ENCODE data around the gene NGRN.
"Not testable (repeated sequence)": the region's sequence is repeated elsewhere in the genome, so short reads cannot be mapped to it uniquely, and the experiment has no call there.

Gene NGRN

GRCh38 chr15:90257776-90258175, 7.7 kb upstream of the NGRN start:
- no peaks in the 10 kb centered on the region for H3K4me1 ChIP-seq
- H3K9me3 ChIP-seq (ENCODE audit: control insufficient read depth, low read length): no peaks in the 10 kb centered on the region
- H2AFZ ChIP-seq: no peak overlapping the region
- no peaks in the 10 kb centered on the region for H3K79me2 ChIP-seq
- H3K27me3 ChIP-seq (ENCODE audit: control insufficient read depth, insufficient read depth, low read length): no peaks in the 10 kb centered on the region
- H3K9ac ChIP-seq: no peak overlapping the region
- H3K27ac ChIP-seq: no peak overlapping the region
- H3K4me3 ChIP-seq (ENCODE audit: low read depth, low read length): no peak overlapping the region
- H3K36me3 ChIP-seq (ENCODE audit: control insufficient read depth, insufficient read depth, low read length): no peaks in the 10 kb centered on the region
- no peak overlapping the region for H3K4me2 ChIP-seq (ENCODE audit: low read length)
- TF ChIP-seq CTCF (IDR thresholded peaks at IDR 0.05): no peak

- no peak overlapping the region for H3K4me2 ChIP-seq (ENCODE audit: low read length)
- H2AFZ ChIP-seq: no peak overlapping the region
- H3K4me1 ChIP-seq: peaks cover under 1% of the 10 kb centered on the region
- H3K79me2 ChIP-seq: peaks cover 2% of the 10 kb centered on the region
- no peak for TF ChIP-seq CTCF (IDR thresholded peaks at IDR 0.05)
- H3K36me3 ChIP-seq (ENCODE audit: control insufficient read depth, insufficient read depth, low read length): no peaks in the 10 kb centered on the region
- H3K27me3 ChIP-seq (ENCODE audit: control insufficient read depth, insufficient read depth, low read length): no peaks in the 10 kb centered on the region
- no peak overlapping the region for H3K9ac ChIP-seq
- no peaks in the 10 kb centered on the region for H3K9me3 ChIP-seq (ENCODE audit: control insufficient read depth, low read length)
- no peak overlapping the region for H3K27ac ChIP-seq
- H3K4me3 ChIP-seq (ENCODE audit: low read depth, low read length): no peak overlapping the region
These were observed 5.9 kb upstream of the NGRN start for GRCh38 chr15:90259524-90259923.

GRCh38 chr15:90260731-90261130, 4.7 kb upstream of the NGRN start:
- not testable (repeated sequence) for H3K4me2 ChIP-seq (ENCODE audit: low read length); H2AFZ ChIP-seq; H3K36me3 ChIP-seq (ENCODE audit: control insufficient read depth, insufficient read depth, low read length); H3K27me3 ChIP-seq (ENCODE audit: control insufficient read depth, insufficient read depth, low read length); H3K4me3 ChIP-seq (ENCODE audit: low read depth, low read length); H3K79me2 ChIP-seq; H3K27ac ChIP-seq; H3K4me1 ChIP-seq; H3K9me3 ChIP-seq (ENCODE audit: control insufficient read depth, low read length); H3K9ac ChIP-seq

GRCh38 chr15:90261811-90262210, 3.7 kb upstream of the NGRN start:
- Histone ChIP-seq H3K27me3 (ENCODE audit: control insufficient read depth, insufficient read depth, low read length) (no peaks in the 10 kb centered on the region), H3K79me2 (peaks cover 11% of the 10 kb centered on the region), H2AFZ (no peak overlapping the region), H3K4me2 (ENCODE audit: low read length) (no peak overlapping the region), H3K4me3 (ENCODE audit: low read depth, low read length) (no peak overlapping the region), H3K9ac (no peak overlapping the region), H3K27ac (no peak overlapping the region), H3K36me3 (ENCODE audit: control insufficient read depth, insufficient read depth, low read length) (no peaks in the 10 kb centered on the region), H3K4me1 (peaks cover 7% of the 10 kb centered on the region), H3K9me3 (ENCODE audit: control insufficient read depth, low read length) (no peaks in the 10 kb centered on the region)
- TF ChIP-seq CTCF (IDR thresholded peaks at IDR 0.05): no peak

GRCh38 chr15:90262426-90262825, 3.0 kb upstream of the NGRN start:
- Histone ChIP-seq H3K27me3 (ENCODE audit: control insufficient read depth, insufficient read depth, low read length) (no peaks in the 10 kb centered on the region), H3K9ac (no peak overlapping the region), H3K4me1 (peaks cover 7% of the 10 kb centered on the region), H3K4me3 (ENCODE audit: low read depth, low read length) (no peak overlapping the region), H3K27ac (no peak overlapping the region), H3K79me2 (peaks cover 17% of the 10 kb centered on the region), H3K9me3 (ENCODE audit: control insufficient read depth, low read length) (no peaks in the 10 kb centered on the region), H3K36me3 (ENCODE audit: control insufficient read depth, insufficient read depth, low read length) (no peaks in the 10 kb centered on the region), H3K4me2 (ENCODE audit: low read length) (no peak overlapping the region), H2AFZ (no peak overlapping the region)
- no peak for TF ChIP-seq CTCF (IDR thresholded peaks at IDR 0.05)
